Astrocyte (in vitro differentiated cells and primary cell): ENCODE results near the gene PDXK.

Experiments
- EZH2 ChIP-seq: IDR thresholded peaks from 2 replicates; pipeline ENCODE4 v1.6.1; 2012; ENCODE audit warnings: mild to moderate bottlenecking, low read length, inconsistent platforms; ENCODE audit not compliant: insufficient read depth
- TF ChIP-seq, protein P1 (sequence below): IDR thresholded peaks from 2 replicates; pipeline ENCODE4 v1.5.1; 2011; ENCODE audit warnings: low read depth, mild to moderate bottlenecking, inconsistent platforms, low read length, moderate library complexity; ENCODE audit not compliant: insufficient read depth

DNA sequence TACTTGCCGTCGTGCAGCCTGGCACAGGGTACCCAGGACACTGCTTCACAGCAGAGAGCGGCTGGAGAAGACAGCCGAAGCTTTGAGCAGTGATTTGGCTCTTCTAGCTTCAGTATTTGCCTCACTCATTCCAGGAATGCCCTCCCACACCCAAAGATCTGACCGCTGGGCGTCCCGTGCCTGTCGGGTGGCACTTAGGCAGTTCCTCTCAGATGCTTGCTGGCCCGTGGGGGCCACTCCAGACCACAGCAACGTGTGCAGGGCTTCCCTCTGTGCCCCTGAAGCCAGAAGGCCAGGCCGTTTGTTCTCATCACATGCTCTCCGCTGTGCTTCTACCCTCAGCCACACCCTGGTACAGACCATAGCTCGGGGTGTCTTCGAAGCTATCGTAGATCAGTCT, 42.5 kb upstream of the PDXK start:
- TF ChIP-seq EZH2 = no peak
- TF ChIP-seq, protein P1, sequence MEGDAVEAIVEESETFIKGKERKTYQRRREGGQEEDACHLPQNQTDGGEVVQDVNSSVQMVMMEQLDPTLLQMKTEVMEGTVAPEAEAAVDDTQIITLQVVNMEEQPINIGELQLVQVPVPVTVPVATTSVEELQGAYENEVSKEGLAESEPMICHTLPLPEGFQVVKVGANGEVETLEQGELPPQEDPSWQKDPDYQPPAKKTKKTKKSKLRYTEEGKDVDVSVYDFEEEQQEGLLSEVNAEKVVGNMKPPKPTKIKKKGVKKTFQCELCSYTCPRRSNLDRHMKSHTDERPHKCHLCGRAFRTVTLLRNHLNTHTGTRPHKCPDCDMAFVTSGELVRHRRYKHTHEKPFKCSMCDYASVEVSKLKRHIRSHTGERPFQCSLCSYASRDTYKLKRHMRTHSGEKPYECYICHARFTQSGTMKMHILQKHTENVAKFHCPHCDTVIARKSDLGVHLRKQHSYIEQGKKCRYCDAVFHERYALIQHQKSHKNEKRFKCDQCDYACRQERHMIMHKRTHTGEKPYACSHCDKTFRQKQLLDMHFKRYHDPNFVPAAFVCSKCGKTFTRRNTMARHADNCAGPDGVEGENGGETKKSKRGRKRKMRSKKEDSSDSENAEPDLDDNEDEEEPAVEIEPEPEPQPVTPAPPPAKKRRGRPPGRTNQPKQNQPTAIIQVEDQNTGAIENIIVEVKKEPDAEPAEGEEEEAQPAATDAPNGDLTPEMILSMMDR = no peak
